Uterus (tissue), 4 donors: ENCODE results near the gene SP6. TPM values are rescaled to one million over a fixed set of nuclear protein-coding genes. Genes with fewer than 3 reads are reported as not detected.

Experiments used
- DNase-seq, 2 donors: peaks; one replicate each; pipeline ENCODE4 v3.0.0-alpha.2; 2019 to 2020
- H3K27ac ChIP-seq, 2 donors: fragments of 200-600 bp; sonication (generic); 1 replicate in 1 of 2; 2 replicates in 1 of 2; pipeline ENCODE4 v1.5.1; 2016 to 2018
- H3K27me3 ChIP-seq, 2 donors: fragments of 200-600 bp; sonication (generic); one replicate each; pipeline ENCODE4 v1.5.1; 2018 to 2019; ENCODE audit warnings: control low read depth in 1 of 2
- H3K36me3 ChIP-seq, 2 donors: fragments of 200-600 bp; sonication (generic); one replicate each; pipeline ENCODE4 v1.5.1; 2019; ENCODE audit warnings: control low read depth in 1 of 2
- H3K4me1 ChIP-seq, 2 donors: fragments of 200-600 bp; sonication (generic); one replicate each; pipeline ENCODE4 v1.5.1; 2018 to 2019; ENCODE audit warnings: control low read depth in 1 of 2
- H3K4me3 ChIP-seq, 2 donors: fragments of 200-600 bp; sonication (generic); 1 replicate in 1 of 2; 2 replicates in 1 of 2; pipeline ENCODE4 v1.5.1; 2018 to 2019; ENCODE audit warnings: mild to moderate bottlenecking in 1 of 2
- H3K9me3 ChIP-seq, 2 donors: fragments of 200-600 bp; sonication (generic); one replicate each; pipeline ENCODE4 v1.5.1; 2019; ENCODE audit warnings: control low read depth in 1 of 2
- CTCF ChIP-seq, 4 experiments: fragments of 200-600 bp in 2 of 4; fragments of 450-650 bp in 2 of 4; sonication (generic) in 2 of 4; IDR thresholded peaks; one replicate each; pipeline ENCODE4 v1.5.1; 2016 to 2019; ENCODE audit warnings: antibody characterized with exemption in 4 of 4, mild to moderate bottlenecking in 2 of 4, moderate library complexity in 1 of 4
- POLR2A ChIP-seq, 2 donors: fragments of 450-650 bp; IDR thresholded peaks; one replicate each; pipeline ENCODE4 v1.6.1; 2016; ENCODE audit warnings: antibody characterized with exemption in 2 of 2, mild to moderate bottlenecking in 1 of 2, moderate library complexity in 1 of 2
- intact Hi-C: fragments of 100-400 bp; cut with DNase I; formaldehyde crosslinking; loops from one replicate; pipeline ENCODE4 v1.15.1; 2023; ENCODE audit warnings: low total_unique reads
- total RNA-seq, 4 donors: library from RNA; depleted of rRNA in 3 of 4; stranded (reverse); fragments of >200 nt in 3 of 4; gene quantifications; one replicate each; pipeline versions ENCODE4 v1.1.0 to v1.2.4, GENCODE V29; 2014 to 2023
- donor health status: DM: yes; HTN: yes; CAD: no.

Gene SP6
- total RNA-seq, 4 donors from 2014 or later: 1.4 to 1.5 TPM; not detected in 2

GRCh38 chr17:47823519-47823918 is 27.4 kb downstream of the SP6 start:
- H3K36me3 ChIP-seq: no peaks in the 10 kb centered on the region
- no peak overlapping the region for H3K27ac ChIP-seq
- no peak overlapping the region for H3K4me3 ChIP-seq
- no peaks in the 10 kb centered on the region for H3K27me3 ChIP-seq
- H3K9me3 ChIP-seq: no peaks in the 10 kb centered on the region
- intact Hi-C loops: no loop called here
- peaks cover 0 to 13% of the 10 kb centered on the region in 2 donors for H3K4me1 ChIP-seq
- no peak for DNase-seq
- TF ChIP-seq CTCF (IDR thresholded peaks at IDR 0.05) (no peak), POLR2A (IDR thresholded peaks at IDR 0.05) (no peak)

DNA sequence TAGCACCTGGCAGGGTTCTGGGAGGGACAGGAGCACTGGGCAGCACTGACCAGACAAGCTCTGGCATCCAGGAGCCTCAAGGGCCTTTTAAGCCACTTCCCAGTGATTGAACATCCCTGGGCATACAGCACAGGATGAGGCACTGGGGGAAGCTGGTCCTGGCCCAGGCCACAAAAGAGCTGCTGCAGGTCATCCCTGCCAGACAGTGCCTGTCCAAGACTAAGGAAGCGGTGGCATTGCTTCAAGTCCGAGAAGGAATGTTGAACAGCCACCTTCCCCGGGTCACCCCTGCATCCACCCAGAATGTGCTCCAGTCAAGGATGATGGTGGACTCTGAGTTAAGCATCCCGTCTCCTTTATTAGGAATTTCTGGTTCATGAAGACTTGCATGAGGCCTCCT is 28.2 kb downstream of the SP6 start:
- Histone ChIP-seq H3K4me3 (no peak overlapping the region), H3K4me1 (peaks cover 0 to 13% of the 10 kb centered on the region in 2 donors), H3K9me3 (no peaks in the 10 kb centered on the region), H3K36me3 (no peaks in the 10 kb centered on the region), H3K27ac (no peak overlapping the region), H3K27me3 (no peaks in the 10 kb centered on the region)
- DNase-seq: no peak
- intact Hi-C loops: no loop called here
- TF ChIP-seq CTCF (IDR thresholded peaks at IDR 0.05): no peak
- no peak for TF ChIP-seq POLR2A (IDR thresholded peaks at IDR 0.05)

GRCh38 chr17:47821424-47822391 is 29.3 kb downstream of the SP6 start, which contains the start of gene OSBPL7:
TSS of gene OSBPL7 (minus strand) at chr17:47821794. CDS start at chr17:47820278, 1,516 bp downstream.
- peak; percentile 59 to 75 for DNase-seq
- intact Hi-C loops: no loop called here
- H3K27ac ChIP-seq: peak within 1 kb of the TSS; percentile 36 to 50
- peak within 1 kb of the TSS; percentile 42 to 50 for H3K4me3 ChIP-seq
- no peaks in the 10 kb centered on the region for H3K36me3 ChIP-seq
- H3K27me3 ChIP-seq: no peaks in the 10 kb centered on the region
- peaks cover 0 to 13% of the 10 kb centered on the region in 2 donors for H3K4me1 ChIP-seq
- no peaks in the 10 kb centered on the region for H3K9me3 ChIP-seq
- TF ChIP-seq POLR2A (IDR thresholded peaks at IDR 0.05) (no peak), CTCF (IDR thresholded peaks at IDR 0.05) (peak in 2 of 4 experiments; percentile 33 to 40)

DNA sequence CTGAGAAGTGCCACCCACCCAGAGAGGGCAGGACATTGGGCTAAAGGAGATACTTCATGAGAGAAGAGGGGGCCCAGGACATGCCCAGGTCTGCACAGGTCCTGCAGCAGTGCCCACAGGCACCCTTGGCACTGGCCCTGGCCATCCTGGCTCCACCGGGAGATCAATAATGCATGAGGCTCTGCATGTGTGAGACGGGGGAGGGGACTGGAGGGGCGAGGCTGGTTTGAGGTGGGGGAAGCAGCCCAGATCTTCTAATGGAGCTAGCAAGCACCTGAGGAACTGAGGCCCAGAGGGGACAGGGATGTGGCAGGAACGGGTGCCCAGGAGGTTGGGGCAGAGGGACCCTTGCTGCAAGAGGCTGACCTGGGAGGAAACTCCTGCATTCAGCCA is 29.9 kb downstream of the SP6 start:
- intact Hi-C loops: no loop called here
- Histone ChIP-seq H3K4me3 (peak overlapping the region; percentile 42 to 50), H3K9me3 (no peaks in the 10 kb centered on the region), H3K4me1 (peaks cover 0 to 13% of the 10 kb centered on the region in 2 donors), H3K27ac (peak overlapping the region; percentile 36 to 50), H3K36me3 (no peaks in the 10 kb centered on the region), H3K27me3 (no peaks in the 10 kb centered on the region)
- TF ChIP-seq POLR2A (IDR thresholded peaks at IDR 0.05) (no peak), CTCF (IDR thresholded peaks at IDR 0.05) (no peak)
- no peak for DNase-seq
